GM18498 (cell line): Measurements from ENCODE around the gene DYNLT4.
"Not testable (repeated sequence)": the region's sequence is repeated elsewhere in the genome, so short reads cannot be mapped to it uniquely, and the experiment has no call there.

ENCODE experiments used
- ATAC-seq: cut with Tn5 transposase; IDR thresholded peaks from one replicate; pipeline ENCODE4 v1.9.1; 2021; ENCODE audit warnings: mild to moderate bottlenecking, moderate library complexity; ENCODE audit not compliant: unreplicated experiment

The DYNLT4 gene

GRCh38 chr1:44829506-44830384 is 22.6 kb upstream of the DYNLT4 start:
- no peak for ATAC-seq

GRCh38 chr1:44828841-44829440 is 21.8 kb upstream of the DYNLT4 start:
- no peak for ATAC-seq

GRCh38 chr1:44828003-44828651 is 21.0 kb upstream of the DYNLT4 start:
- ATAC-seq: no peak

- ATAC-seq: no peak
Observed at GRCh38 chr1:44827197-44828002, 20.2 kb upstream of the DYNLT4 start.

GRCh38 chr1:44826375-44827196 is 19.4 kb upstream of the DYNLT4 start:
- ATAC-seq: no peak

GRCh38 chr1:44824392-44824791 is 17.2 kb upstream of the DYNLT4 start:
- not testable (repeated sequence) for ATAC-seq

GRCh38 chr1:44822981-44823451 is 15.9 kb upstream of the DYNLT4 start:
- ATAC-seq: no peak

- ATAC-seq: no peak
Observed at GRCh38 chr1:44822131-44822701, 15.1 kb upstream of the DYNLT4 start.

GRCh38 chr1:44821240-44821715 is 14.1 kb upstream of the DYNLT4 start:
- no peak for ATAC-seq

- no peak for ATAC-seq
Observed at GRCh38 chr1:44820328-44821239, 13.4 kb upstream of the DYNLT4 start.

GRCh38 chr1:44819608-44820327 is 12.6 kb upstream of the DYNLT4 start:
- ATAC-seq: peak; percentile 83

GRCh38 chr1:44819196-44819607 is 12.1 kb upstream of the DYNLT4 start:
- ATAC-seq: no peak

GRCh38 chr1:44817771-44818495 is 10.8 kb upstream of the DYNLT4 start:
- no peak for ATAC-seq

GRCh38 chr1:44817307-44817706 is 10.2 kb upstream of the DYNLT4 start:
- no peak for ATAC-seq

GRCh38 chr1:44815926-44816325 is 8.8 kb upstream of the DYNLT4 start:
- not testable (repeated sequence) for ATAC-seq

GRCh38 chr1:44812822-44813543 is 5.8 kb upstream of the DYNLT4 start:
- ATAC-seq: no peak
